Measurements from ENCODE around the gene SNRPA1.

The SNRPA1 gene

DNA sequence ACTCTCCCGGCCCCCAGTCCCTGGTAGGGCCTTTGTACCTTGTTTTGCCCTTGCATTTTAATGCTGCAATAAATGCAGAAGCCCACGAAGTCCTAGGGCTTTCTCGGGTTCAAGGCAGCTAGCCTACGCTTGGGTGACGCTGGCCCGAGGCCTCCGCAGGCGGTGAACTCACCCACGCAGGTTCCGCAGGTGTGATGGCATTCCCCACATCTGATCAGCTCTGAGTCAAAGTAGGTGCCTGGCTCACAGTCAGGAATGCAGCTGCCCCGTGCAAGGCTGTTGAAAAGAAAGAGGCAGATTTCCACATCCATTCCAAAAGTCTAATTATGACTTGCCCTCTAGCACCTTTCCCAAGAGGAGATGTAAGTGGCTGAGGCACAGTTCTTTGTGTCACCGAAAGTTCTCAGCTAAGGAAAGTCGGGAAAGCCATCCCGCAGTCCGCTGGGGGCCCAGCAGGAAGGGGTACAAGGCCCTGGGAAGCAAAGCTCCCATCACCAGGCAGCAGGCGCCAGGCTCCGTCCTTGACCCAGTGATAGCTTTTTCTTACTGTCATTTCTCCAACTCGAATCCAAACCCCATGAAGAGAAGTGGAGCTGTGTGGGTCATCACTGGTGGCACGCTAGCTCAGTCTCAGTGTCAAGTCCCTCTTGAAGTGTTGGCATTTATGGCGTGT is 23.2 kb upstream of the SNRPA1 start:
- H3K4me1 ChIP-seq (ENCODE audit: control insufficient read depth, insufficient read depth, low read length), result no peaks in the 10 kb centered on the region
- no peaks in the 10 kb centered on the region for H3K36me3 ChIP-seq (ENCODE audit: control insufficient read depth, insufficient read depth, low read length)
- no peak overlapping the region for H3K9ac ChIP-seq (ENCODE audit: low read length)
- H3K9me3 ChIP-seq (ENCODE audit: control insufficient read depth, insufficient read depth, low read depth, low read length), result no peaks in the 10 kb centered on the region
- no peaks in the 10 kb centered on the region for H3K27me3 ChIP-seq (ENCODE audit: control insufficient read depth, insufficient read depth, low read length)
- no peak overlapping the region for H3K4me3 ChIP-seq (ENCODE audit: low read depth, low read length)
- H3K27ac ChIP-seq (ENCODE audit: low read depth, low read length), result no peak overlapping the region

DNA sequence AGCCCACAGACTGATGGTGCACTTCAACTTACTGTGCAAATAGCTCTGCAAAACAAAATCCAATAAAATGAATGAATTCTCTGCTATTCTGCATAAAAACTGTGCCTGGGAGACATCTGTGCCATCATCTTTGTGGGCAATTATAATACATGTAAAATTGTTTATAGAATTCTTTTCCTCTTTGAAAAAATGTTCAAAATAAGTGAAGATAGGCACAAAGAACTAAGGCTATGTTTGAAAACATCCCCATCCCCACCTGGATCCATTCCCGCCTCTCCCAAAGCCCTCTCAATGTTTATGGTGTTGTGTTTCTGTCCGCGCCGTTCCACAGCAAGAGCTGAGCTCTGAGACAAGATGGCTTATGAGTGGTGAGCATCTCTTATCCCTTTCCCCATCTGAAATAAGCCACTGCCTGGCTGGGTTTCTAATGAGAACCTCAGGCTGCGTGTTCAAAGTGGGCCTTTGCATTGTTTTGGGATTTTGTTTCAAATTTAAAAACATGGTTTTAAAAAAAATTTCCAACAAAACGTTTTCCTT is 22.4 kb upstream of the SNRPA1 start:
- no peak overlapping the region for H3K4me3 ChIP-seq (ENCODE audit: low read depth, low read length)
- H3K9me3 ChIP-seq (ENCODE audit: control insufficient read depth, insufficient read depth, low read depth, low read length), result no peaks in the 10 kb centered on the region
- H3K36me3 ChIP-seq (ENCODE audit: control insufficient read depth, insufficient read depth, low read length), result no peaks in the 10 kb centered on the region
- H3K9ac ChIP-seq (ENCODE audit: low read length), result no peak overlapping the region
- no peak overlapping the region for H3K27ac ChIP-seq (ENCODE audit: low read depth, low read length)
- no peaks in the 10 kb centered on the region for H3K27me3 ChIP-seq (ENCODE audit: control insufficient read depth, insufficient read depth, low read length)
- no peaks in the 10 kb centered on the region for H3K4me1 ChIP-seq (ENCODE audit: control insufficient read depth, insufficient read depth, low read length)

DNA sequence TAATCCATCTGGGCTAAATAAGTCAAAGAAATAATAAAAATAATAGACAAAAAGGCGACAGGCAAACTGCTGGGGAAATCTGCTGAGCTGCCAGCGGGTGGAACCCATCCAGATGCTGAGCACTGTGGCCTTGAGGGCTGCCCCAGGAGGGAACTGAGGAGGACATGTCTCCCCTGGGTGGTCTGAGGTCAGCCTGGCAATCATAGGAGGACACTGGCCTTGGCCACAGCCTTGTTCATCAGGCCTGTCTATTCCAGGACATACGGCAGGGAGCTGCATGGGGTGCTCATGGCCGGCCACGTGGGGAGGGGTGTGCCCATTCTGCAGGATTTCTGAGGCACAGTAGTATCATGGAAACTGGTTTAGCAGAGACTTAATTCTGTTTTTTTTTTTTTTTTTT is 21.5 kb upstream of the SNRPA1 start:
- no peaks in the 10 kb centered on the region for H3K4me1 ChIP-seq (ENCODE audit: control insufficient read depth, insufficient read depth, low read length)
- H3K36me3 ChIP-seq (ENCODE audit: control insufficient read depth, insufficient read depth, low read length), result no peaks in the 10 kb centered on the region
- no peak overlapping the region for H3K4me3 ChIP-seq (ENCODE audit: low read depth, low read length)
- H3K27ac ChIP-seq (ENCODE audit: low read depth, low read length), result no peak overlapping the region
- no peaks in the 10 kb centered on the region for H3K27me3 ChIP-seq (ENCODE audit: control insufficient read depth, insufficient read depth, low read length)
- H3K9ac ChIP-seq (ENCODE audit: low read length), result no peak overlapping the region
- H3K9me3 ChIP-seq (ENCODE audit: control insufficient read depth, insufficient read depth, low read depth, low read length), result no peaks in the 10 kb centered on the region

DNA sequence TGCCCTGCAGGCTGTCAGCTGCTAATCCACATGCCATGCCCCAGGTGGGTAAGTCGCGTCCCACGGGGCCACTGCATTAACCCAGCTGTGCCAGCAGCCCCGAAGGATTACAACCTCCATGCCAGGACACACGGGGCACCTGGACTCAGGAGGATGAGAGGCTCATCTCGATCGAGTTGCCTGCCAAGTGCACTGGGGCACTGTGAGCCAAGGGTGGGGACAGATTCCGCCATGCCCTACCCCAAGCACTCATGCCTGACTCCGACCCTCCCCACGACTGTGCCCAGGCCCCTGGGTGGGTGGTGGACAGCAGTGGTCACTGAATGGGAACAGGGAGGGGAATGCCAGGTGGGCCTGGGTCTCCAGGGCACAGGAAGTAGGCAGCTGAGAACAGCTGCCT is 20.7 kb upstream of the SNRPA1 start:
- Histone ChIP-seq H3K9me3 (ENCODE audit: control insufficient read depth, insufficient read depth, low read depth, low read length) (no peaks in the 10 kb centered on the region), H3K36me3 (ENCODE audit: control insufficient read depth, insufficient read depth, low read length) (no peaks in the 10 kb centered on the region), H3K4me1 (ENCODE audit: control insufficient read depth, insufficient read depth, low read length) (no peaks in the 10 kb centered on the region), H3K27me3 (ENCODE audit: control insufficient read depth, insufficient read depth, low read length) (no peaks in the 10 kb centered on the region), H3K4me3 (ENCODE audit: low read depth, low read length) (no peak overlapping the region), H3K9ac (ENCODE audit: low read length) (no peak overlapping the region), H3K27ac (ENCODE audit: low read depth, low read length) (no peak overlapping the region)

DNA sequence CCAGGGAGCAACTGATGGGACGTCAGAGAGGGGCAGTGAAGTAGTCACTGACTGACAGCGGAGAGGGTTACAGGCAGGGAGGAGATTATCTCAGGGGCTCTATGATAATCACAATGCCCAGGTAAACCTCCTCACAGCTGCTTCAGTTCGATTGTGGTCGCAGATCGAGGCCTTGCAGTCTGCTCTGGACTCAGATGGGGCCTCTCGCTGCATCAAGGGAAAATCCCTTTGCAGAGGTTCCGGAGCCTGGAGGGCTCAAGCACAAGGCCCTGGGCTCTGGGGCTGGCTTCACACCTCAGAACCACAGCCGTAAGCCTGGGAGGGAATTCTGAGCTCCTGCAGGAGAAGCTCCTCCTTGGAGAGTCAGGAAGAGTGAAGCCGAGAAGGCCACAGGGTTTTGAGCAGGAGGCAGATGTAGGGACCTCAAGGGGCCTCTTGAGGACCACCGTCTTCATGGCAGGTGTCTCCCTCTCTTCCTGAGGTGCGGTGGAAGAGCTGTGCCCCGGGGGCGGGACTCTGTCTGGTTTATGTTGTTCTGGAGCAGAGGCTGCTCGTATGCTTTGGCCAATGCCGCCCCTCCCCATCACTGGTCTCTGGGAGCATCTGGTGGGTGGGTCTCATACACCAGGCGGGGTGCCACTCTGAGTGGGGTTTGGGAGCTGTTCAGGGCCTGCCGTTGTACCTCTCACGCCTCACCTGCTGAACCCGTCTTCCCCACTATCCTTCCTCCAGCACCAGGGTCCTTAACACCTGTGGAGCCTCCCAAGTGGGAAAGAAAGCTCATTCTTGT is 19.5 kb upstream of the SNRPA1 start:
- Histone ChIP-seq H3K9me3 (ENCODE audit: control insufficient read depth, insufficient read depth, low read depth, low read length) (no peaks in the 10 kb centered on the region), H3K4me3 (ENCODE audit: low read depth, low read length) (no peak overlapping the region), H3K9ac (ENCODE audit: low read length) (no peak overlapping the region), H3K36me3 (ENCODE audit: control insufficient read depth, insufficient read depth, low read length) (no peaks in the 10 kb centered on the region), H3K4me1 (ENCODE audit: control insufficient read depth, insufficient read depth, low read length) (no peaks in the 10 kb centered on the region), H3K27ac (ENCODE audit: low read depth, low read length) (no peak overlapping the region), H3K27me3 (ENCODE audit: control insufficient read depth, insufficient read depth, low read length) (no peaks in the 10 kb centered on the region)

DNA sequence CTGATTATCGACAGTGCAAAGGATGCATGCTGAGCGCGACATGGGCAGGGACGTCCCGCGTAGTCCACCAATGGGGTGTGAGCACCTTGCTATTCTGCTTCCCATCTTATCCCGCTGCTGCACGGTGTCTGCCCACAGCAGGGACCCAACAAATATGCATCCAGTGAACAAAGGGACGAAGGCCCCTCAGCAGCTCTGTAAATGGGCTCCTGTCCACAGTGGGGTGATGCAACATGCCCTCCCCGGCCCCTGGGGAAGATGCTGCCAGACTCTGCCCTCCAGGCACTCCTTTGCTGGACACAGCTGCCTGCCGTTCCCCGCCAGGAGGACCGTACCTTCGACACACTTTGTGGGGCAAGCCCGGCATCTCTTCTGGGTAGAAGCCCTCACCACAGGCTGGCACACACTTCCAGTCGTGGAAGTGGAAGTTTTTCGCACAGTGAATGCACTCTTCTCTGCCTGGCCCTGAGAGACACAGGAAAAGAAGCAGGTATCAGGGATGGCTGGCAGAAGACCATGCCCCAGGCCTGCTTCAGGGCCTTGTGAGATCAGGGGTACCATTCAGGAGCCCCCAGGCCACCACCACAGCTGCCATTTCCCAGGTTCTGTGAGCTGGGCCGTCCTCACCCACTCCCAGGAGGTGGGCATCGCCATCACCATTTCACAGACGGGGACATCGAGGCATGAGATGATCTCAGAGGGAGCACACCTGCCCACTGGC is 18.2 kb upstream of the SNRPA1 start:
- Histone ChIP-seq H3K9ac (ENCODE audit: low read length) (no peak overlapping the region), H3K27ac (ENCODE audit: low read depth, low read length) (no peak overlapping the region), H3K4me1 (ENCODE audit: control insufficient read depth, insufficient read depth, low read length) (no peaks in the 10 kb centered on the region), H3K27me3 (ENCODE audit: control insufficient read depth, insufficient read depth, low read length) (no peaks in the 10 kb centered on the region), H3K36me3 (ENCODE audit: control insufficient read depth, insufficient read depth, low read length) (no peaks in the 10 kb centered on the region), H3K4me3 (ENCODE audit: low read depth, low read length) (no peak overlapping the region), H3K9me3 (ENCODE audit: control insufficient read depth, insufficient read depth, low read depth, low read length) (no peaks in the 10 kb centered on the region)

DNA sequence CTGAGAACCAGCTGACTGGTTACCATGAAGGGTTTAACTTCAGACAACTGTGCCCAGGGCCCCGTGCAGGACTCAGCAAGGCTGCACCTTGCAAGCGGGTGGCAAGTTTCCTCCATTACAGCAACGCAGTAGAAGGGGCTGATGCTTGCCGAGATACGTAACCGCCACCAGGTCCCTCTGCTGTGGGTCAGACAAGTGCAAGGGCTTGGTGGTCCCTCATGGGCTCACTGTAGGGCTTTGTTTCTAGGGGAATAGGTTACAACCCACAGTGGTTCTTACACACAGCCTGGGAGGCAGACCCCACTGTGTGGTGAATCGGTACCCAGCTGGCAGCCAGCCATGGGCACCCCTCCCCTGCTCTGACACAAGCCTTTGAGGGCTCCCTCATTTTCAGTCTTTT is 15.5 kb upstream of the SNRPA1 start:
- Histone ChIP-seq H3K27me3 (ENCODE audit: control insufficient read depth, insufficient read depth, low read length) (no peaks in the 10 kb centered on the region), H3K9ac (ENCODE audit: low read length) (no peak overlapping the region), H3K9me3 (ENCODE audit: control insufficient read depth, insufficient read depth, low read depth, low read length) (no peaks in the 10 kb centered on the region), H3K36me3 (ENCODE audit: control insufficient read depth, insufficient read depth, low read length) (no peaks in the 10 kb centered on the region), H3K4me1 (ENCODE audit: control insufficient read depth, insufficient read depth, low read length) (no peaks in the 10 kb centered on the region), H3K27ac (ENCODE audit: low read depth, low read length) (no peak overlapping the region), H3K4me3 (ENCODE audit: low read depth, low read length) (no peak overlapping the region)

DNA sequence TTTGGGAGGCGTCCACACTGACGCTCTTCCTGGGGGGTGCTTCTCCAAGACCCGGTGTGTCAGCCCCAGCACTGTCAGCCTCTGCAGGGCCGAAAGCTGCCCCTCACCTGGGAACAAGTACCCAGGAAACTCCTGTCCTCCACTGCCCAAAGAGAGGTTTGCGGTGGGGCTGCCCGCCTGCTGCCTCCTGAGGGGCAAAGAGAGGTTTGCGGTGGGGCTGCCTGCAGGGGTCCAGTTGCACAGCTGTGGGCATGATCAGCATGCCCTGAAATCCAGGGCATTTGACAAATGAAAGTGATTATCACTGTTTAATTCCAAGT is 15.1 kb upstream of the SNRPA1 start:
- Histone ChIP-seq H3K27ac (ENCODE audit: low read depth, low read length) (no peak overlapping the region), H3K36me3 (ENCODE audit: control insufficient read depth, insufficient read depth, low read length) (no peaks in the 10 kb centered on the region), H3K4me1 (ENCODE audit: control insufficient read depth, insufficient read depth, low read length) (no peaks in the 10 kb centered on the region), H3K4me3 (ENCODE audit: low read depth, low read length) (no peak overlapping the region), H3K9me3 (ENCODE audit: control insufficient read depth, insufficient read depth, low read depth, low read length) (no peaks in the 10 kb centered on the region), H3K9ac (ENCODE audit: low read length) (no peak overlapping the region), H3K27me3 (ENCODE audit: control insufficient read depth, insufficient read depth, low read length) (no peaks in the 10 kb centered on the region)

DNA sequence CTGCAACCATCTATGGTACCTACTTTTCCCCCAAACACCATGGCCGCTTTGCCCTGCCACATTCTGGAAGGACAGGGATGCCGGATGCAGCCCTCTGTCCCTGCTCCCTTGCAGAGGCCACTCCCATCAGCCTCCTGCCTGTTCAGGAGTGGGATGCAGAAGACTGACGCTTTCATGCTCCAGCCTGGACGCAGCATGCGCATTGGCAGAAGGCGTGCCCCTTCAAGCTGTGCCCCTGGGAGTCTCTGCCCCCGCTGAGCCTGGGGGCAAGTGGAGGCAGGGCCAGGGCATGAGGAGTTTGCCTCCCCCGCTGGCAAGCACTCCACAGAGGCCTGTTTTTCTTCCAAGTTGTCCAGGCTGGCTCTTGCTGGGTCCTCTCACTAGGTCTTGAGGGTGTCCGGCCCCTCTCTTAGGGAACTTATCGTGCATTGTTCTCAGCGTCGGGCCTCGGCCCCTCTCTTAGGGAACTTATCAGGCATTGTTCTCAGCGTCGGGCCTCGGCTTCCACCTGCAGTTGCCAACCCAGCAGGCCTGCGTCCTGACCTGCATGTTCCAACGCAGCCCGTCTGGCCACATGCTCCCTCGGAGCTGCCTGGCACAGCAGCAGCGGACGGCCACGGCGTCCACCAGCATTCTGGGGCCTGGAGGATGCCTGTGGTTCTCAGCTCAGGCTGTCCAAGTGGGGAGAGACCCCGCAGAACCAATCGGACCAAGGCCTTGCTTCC is 14.6 kb upstream of the SNRPA1 start:
- H3K4me1 ChIP-seq (ENCODE audit: control insufficient read depth, insufficient read depth, low read length), result no peaks in the 10 kb centered on the region
- H3K27me3 ChIP-seq (ENCODE audit: control insufficient read depth, insufficient read depth, low read length), result no peaks in the 10 kb centered on the region
- H3K27ac ChIP-seq (ENCODE audit: low read depth, low read length), result no peak overlapping the region

DNA sequence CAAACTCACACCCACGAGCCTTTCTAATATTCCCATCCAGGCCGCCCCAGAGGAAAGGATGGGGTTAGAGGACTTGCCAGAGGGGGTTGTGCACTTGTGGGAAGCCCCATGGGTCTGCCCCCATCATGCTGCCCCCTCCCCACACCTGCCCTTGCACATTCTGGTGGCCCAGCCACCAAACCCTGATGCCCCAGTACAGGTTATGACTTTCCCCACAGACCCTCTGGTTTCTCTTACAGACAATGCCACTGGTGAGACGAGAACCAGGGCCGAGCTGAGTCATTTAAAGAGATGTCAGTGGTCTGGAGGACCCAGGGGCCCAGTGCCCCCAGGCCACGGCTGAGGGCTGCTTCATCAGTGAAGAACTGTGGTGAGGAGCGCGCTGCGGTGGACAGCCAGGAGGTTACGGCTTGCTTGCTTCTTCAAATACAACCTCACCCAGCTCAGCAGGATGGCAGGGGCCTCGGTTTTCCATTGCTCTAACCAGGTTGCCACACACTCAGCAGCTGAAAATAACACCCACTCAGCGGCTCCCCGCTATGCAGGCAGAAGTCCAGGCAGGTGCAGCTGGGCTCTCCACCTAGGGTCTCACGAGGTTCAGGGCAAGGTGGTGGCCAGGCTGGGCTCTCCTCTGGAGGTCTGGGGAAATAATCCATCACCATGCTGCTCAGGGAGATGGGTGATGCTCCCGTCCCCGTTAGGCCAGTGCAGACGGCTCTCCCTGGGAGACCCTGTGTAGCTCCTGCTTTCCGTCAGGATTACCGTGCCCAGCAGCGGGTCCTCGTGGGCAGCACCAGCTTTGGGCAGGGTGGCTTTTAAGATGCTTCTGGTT is 13.8 kb upstream of the SNRPA1 start:
- Histone ChIP-seq H3K36me3 (ENCODE audit: control insufficient read depth, insufficient read depth, low read length) (no peaks in the 10 kb centered on the region), H3K27ac (ENCODE audit: low read depth, low read length) (no peak overlapping the region), H3K4me3 (ENCODE audit: low read depth, low read length) (no peak overlapping the region), H3K4me1 (ENCODE audit: control insufficient read depth, insufficient read depth, low read length) (no peaks in the 10 kb centered on the region), H3K9me3 (ENCODE audit: control insufficient read depth, insufficient read depth, low read depth, low read length) (no peaks in the 10 kb centered on the region), H3K27me3 (ENCODE audit: control insufficient read depth, insufficient read depth, low read length) (no peaks in the 10 kb centered on the region), H3K9ac (ENCODE audit: low read length) (no peak overlapping the region)

More for the DNA sequence above, 14.6 kb upstream of the SNRPA1 start:
- H3K9ac ChIP-seq (ENCODE audit: low read length), result no peak overlapping the region
- H3K9me3 ChIP-seq (ENCODE audit: control insufficient read depth, insufficient read depth, low read depth, low read length), result no peaks in the 10 kb centered on the region
- no peak overlapping the region for H3K4me3 ChIP-seq (ENCODE audit: low read depth, low read length)
- no peaks in the 10 kb centered on the region for H3K36me3 ChIP-seq (ENCODE audit: control insufficient read depth, insufficient read depth, low read length)

Data from HUES6 (cell line).